ENCODE data around the gene KATNBL1. TPM values are rescaled to one million over a fixed set of nuclear protein-coding genes. Genes with fewer than 3 reads are reported as not detected.

The KATNBL1 gene
- total and polyA plus RNA-seq, 9 of the 15 experiments (the other 6 are each of a cell fraction or from before 2014, with no cell fraction given), result 6.6 to 46.0 (median 24.0) TPM

GRCh38 chr15:34128898-34129297, 81.0 kb downstream of the KATNBL1 start (continued):
- TF ChIP-seq ZNF740 (CRISPR knock-in tag; IDR thresholded peaks at IDR 0.05) (no peak), ZNF740 (tag; IDR thresholded peaks at IDR 0.05) (no peak), GTF2B (IDR thresholded peaks at IDR 0.05; ENCODE audit: extremely low read depth, insufficient read length) (no peak), C11orf30 (IDR thresholded peaks at IDR 0.05; ENCODE audit: low read depth) (peak; percentile 74), MAFG (tag; conservative IDR thresholded peaks at IDR 0.05) (peak; percentile 70), ZNF655 (CRISPR knock-in tag; IDR thresholded peaks at IDR 0.05) (no peak), ZNF79 (CRISPR knock-in tag; IDR thresholded peaks at IDR 0.05; ENCODE audit: low read depth) (no peak), TCF7 (IDR thresholded peaks at IDR 0.05; ENCODE audit: borderline replicate concordance) (no peak), NONO (IDR thresholded peaks at IDR 0.05; ENCODE audit: low read depth in 2 of 2, low read length in 1 of 2) (no peak), ZNF24 (IDR thresholded peaks at IDR 0.05) (no peak), MAFK (IDR thresholded peaks at IDR 0.05; ENCODE audit: low read length) (peak; percentile 77), NR0B1 (IDR thresholded peaks at IDR 0.05; ENCODE audit: partially characterized antibody) (no peak)

Measured in K562 (cell line).